ENCODE measurements around the gene AGPAT3.

AGPAT3 gene

DNA sequence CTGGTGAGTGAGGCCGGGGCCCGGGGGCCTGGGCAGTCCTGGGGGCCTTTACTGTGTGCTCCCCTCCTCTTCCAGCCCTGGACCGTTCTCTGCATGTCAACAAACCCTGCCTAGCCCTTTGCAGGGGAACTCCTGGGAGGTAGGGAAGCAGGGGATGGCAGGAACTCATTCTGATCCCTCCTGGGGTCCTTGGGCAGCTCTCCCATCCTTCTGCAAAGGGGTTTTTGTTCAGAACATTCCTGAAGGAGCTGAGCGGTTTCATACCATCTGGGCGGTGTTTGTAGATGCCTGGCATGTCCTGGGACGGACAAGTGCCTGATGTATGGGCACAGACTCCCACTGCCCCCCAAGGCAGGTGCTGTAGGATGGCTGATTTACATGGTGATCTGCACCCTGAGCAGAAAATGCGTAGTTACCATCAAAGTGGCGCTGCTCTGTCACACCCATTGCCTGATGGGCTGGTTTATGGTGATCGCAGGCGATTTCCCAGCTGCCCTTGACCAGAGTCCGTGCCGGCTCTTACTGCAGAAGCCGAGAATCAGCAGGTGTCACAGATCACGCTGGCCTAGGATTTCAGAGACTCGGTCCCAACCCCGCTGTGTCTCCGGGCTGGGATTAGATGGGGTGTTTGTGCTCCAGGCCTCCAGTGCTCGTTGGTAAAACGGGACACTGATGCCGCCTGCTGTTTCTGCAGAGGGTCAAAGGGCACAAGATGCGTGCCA lies 75.5 kb downstream of the AGPAT3 start:
- no peak for DNase-seq

DNA sequence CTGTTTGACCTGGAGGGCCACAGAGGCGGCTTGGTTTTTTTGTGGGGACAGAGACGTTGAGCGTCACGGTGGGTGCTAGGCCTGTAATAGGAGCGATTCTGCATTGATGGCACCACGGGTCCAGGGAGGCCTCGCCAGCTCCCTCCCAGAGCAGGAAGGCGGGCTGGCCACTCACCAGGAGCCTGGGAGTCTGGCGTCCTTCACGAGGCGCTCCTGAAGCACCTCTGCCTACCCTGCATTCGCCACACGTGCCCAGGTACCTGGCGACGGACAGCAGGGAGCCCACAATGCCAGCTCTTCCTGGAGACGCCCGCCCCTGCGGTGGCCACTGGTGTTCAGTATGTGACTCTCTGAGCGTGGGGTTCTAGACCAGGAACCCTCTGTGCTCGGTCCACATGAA lies 77.2 kb downstream of the AGPAT3 start:
- DNase-seq = no peak

DNA sequence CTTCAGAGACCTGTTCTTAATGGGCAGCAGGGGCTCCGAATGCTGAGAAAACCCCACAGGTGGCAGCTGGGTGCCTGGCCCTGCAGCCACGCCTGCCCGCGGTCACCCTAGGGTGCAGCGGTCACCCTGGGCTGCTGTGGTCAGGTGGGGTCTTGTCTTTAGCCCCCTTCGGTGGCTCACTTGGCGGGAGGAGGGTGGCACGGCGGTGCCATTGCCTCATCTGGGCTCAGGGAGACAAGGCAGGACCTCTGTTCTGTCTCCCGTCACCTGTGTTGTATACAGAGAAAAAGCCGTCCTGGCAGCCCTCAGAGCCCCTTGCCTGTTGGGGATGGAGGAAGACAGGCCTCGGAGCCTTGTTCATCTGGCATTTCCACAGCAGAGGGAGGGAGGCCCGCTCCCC lies 77.6 kb downstream of the AGPAT3 start:
- DNase-seq = no peak

DNA sequence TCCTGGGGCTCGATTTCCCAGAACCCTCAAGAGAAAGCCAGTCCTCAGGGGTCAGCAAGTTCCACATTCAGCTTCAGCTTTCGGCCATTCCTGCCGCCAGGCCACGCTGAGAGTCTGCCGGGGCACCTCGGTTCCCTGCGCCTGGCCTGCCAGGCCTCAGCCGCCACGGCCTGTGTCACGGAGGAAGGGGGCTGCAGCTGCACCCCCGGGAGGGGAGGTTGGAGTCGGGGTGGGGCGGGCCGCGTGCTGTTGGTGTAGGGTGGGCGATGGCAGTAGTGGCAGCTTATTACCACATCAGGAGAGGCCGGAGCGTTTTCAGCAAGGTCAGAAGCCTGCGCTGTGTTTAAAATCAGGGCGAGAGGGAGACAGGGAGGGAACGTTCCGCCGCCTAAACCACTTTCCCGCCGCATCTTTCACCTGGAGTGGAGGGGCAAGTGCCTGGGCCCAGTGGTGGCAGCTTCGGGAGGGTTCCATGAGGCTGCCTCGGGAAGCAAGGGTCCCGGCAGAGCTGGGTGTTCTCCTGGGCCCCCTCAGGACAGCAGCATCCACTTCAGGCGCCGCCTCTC lies 78.6 kb downstream of the AGPAT3 start:
- DNase-seq = no peak

DNA sequence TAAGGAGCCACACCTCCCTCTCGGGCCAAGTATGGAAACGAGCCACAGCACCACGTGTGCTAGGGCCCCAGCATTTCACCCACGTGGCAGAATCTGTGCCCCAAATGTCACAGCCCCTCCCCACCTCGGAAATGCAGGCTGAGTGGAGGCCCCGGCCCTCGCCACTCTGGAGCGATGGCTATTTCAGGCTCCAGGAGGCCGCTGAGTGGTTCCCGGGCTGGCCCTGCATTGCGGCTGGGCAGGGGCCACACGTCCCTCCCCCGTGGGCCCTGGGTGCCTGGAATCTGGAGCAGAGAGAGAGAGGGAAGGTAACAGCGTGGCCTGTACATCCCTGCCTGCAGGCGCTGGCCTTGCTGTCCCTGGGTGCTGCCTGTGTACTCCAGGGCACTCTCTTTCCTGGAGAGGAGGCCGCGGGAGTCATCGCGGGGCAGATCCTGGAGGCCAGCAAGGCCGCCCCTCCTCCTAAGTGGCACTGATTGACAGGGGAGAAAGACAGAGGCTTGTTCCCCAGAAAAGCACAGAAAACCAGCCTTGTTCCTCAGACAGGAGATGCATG lies 79.1 kb downstream of the AGPAT3 start:
- no peak for DNase-seq

DNA sequence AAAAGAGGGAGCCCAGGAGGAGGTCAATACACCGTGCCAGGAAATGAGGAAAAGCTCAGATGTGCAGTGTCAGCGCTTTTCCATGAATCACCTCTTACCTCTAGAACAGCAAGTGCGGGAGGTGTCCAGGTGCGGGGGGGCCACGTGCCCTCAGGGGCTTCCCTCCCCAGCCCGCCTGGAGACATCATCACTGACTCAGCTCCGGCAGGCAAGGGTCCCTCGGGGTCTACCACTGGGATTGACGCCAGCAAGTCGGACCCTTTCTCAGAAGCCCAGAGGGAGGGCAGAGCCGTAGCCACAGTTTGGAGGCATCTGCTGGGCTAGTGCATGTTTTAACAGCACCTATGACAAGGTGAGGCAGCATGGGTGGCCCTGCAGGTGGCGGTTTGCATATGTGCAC lies 79.7 kb downstream of the AGPAT3 start:
- DNase-seq = no peak

DNA sequence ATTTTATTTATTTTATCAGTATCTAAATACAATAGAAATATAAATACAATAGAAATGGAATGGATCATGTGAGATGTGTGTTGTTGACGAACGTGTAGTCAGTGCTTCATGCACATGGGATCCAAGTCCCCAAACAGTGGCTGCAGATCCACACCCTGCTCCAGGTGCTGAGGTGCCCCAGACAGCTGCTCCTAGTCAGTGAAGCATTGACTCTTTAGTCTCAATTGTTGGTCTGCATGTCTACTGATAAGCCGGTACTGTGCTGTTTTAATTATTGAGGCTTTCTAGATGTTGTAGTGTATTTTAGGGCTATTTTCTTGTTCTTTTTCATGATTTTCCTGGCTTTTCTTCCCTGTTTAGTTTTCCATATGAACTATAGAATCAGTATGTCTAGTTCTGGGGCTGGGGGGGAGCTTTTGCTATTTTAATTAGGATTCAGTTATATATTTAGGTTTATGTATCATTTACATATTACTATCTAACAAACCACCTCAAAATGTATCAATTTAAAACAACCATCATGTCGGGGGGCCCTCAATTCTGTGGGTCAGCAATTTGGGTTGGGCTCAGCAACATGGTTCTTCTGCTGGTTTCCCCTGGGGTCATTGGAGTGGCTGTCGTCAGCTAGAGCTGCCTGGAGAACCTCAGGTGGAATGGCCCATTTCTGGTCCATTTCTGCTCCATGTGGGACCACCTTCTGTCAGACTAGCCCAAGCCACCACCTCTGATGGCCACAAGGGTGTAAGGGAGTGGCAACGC lies 83.9 kb downstream of the AGPAT3 start:
- DNase-seq = no peak

DNA sequence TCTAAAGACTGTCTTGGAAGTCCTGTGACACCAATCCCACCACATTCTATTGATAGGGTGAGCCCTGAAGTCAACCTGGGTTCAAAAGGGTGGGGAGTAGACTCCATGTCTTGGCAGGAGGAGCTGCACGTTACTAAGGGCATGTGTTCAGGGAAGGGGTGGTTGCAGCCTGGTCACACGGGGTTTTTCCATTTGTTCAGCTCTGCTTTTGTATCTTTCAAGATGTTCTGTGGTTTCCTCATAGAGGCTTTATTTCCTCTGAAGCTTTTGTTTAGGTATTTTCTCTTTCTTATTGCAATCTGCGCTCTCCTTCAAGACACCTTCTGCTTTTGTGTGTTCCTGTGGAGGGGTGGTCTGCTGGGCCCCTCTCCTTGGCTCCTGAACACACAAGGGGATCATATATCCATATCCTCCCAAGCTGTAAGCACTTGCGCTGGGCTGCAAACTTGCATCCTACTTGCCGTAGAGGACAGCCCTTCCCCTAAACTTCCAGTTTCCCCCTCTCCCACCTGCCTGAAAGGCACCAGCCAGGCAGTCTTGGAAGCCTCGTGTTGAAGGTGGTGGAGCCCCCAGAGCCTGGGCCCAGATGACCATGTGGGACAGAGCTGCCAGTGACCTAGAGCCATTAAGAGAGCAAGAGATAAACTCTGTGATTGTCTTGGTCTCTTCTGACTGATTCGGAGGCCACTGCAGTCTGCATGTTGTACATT lies 84.6 kb downstream of the AGPAT3 start:
- no peak for DNase-seq

DNA sequence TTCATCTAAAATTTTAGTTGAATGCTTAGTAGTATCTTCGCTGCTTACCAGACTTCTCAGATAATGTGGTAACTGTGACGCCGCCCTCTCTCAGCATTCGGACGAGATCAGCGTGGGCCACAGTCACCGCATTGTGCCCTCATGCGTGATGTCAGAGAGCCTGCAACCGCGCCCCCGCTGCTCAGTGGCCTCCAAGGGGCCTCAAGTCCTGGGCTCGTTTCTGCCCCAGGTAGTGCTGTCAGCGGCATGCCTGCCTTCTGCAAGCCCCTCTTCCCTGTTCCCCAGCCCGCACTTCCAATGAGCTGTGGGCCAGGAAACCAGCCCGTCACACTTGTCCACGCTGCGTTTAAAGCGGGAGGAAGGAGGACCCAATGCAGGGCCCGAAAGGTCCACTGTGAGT lies 85.5 kb downstream of the AGPAT3 start:
- no peak for DNase-seq

DNA sequence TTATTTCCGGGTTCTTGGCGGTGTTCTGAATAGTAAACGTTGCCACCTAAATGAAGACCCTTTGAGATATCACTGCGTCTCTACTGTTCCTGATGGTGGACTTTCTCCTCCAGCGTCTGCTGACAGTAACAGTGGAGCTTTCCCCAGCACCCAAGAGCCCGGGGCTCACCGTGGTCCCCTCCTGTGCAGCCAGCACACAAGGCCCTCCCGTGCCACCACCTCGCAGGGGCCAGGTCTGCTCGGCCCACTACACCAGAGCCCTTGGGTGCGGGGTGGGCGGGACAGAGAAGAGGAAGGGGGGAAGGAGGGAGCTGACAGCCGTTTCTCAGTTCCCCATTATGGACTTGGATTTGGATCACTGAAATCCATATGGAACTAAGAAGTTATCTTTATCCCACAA lies 85.9 kb downstream of the AGPAT3 start:
- no peak for DNase-seq

DNA sequence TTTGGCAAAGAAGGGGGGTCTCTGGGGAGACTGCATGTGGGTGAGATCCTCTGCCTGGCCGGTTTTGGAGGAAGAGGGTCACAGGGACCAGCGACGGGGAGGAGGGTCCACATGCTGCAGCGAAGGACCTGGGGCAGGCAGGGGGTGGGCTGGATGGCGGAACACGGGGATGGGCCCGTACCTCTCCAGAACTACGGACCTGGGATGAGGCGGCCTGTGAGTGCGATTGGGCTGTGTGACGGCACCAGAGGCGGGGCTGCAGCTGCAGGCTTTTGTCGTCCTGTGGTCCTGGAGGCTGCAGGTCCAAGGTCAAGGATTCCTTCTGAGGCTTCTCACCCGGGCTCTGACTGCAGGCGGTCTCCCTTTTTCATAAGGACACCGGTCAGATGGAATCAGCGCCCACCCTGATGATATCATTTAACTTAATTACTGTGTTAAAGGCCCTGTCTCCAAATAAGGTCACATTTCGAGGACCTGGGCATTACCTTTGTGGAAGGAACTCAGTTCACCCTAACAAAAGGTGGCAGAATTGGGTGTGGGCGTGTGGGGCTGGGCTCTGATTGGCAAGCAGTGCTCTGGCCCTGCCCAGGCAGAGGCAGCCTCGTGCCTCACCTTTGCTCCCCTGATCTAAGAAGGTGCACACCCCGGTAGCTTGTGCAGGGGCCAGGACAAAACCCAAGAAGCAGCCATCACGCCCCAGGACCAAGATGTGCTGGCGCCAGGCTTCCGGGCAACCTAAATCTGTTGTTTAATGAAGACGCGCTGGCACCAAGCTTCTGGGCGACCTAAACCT lies 87.1 kb downstream of the AGPAT3 start:
- no peak for DNase-seq

DNA sequence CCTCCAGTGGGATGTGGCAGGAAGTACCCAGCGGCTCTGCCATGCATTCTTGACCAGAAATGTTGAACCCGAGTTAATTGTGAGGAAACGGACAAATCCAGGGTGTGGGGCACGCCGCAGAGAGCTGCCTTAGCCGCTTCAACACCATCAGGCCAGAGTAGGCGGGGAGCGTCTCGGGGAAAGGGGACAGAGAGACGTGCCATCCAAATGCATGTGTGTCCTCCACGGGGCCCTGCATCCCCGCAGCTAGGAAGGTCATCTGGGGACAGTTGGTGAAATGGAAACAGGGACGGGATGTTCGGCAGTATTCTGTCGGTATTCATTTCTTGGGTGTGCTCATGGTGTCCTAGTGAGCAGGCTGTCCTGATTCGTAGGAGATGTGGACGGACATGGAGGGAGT lies 88.0 kb downstream of the AGPAT3 start:
- no peak for DNase-seq

DNA sequence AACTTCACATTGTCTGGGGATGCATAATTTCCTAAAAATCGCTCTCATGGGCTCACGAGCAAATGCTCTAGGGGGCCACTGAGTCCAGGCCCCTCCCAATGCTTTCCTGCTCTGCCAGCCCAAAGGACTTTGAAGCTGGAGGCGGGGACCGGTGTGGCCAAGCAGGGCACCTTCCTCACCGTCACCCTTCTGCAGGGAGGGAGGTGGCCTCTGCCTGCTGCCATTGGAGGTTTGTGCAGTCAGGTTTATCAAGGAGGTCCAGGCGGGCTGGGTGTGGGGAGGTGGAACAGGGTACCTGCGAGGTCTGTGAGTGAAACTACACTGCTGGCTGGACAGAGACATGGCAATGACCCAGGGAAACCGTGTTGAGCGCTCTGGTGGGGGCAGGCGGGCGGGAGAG lies 89.0 kb downstream of the AGPAT3 start:
- DNase-seq = no peak

DNA sequence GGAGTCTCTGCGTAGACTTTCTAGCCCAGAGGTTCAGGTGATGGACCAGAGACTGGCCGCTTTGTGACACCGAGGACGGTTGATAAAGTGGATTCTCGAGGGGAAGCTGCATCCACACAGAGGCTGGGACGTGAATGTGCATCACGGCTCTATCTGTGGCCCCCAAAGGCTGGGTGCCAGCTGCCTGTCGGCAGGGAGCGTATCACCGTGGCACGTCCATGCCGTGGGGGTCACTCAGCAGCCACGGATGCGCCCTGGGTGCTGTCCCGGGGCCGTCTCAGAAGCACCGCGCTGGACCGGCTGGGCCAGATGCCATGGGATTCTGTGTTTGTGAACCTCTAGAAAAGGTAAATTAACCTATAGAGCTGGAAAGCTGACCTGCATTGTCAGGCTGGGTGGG lies 89.9 kb downstream of the AGPAT3 start:
- DNase-seq = no peak

DNA sequence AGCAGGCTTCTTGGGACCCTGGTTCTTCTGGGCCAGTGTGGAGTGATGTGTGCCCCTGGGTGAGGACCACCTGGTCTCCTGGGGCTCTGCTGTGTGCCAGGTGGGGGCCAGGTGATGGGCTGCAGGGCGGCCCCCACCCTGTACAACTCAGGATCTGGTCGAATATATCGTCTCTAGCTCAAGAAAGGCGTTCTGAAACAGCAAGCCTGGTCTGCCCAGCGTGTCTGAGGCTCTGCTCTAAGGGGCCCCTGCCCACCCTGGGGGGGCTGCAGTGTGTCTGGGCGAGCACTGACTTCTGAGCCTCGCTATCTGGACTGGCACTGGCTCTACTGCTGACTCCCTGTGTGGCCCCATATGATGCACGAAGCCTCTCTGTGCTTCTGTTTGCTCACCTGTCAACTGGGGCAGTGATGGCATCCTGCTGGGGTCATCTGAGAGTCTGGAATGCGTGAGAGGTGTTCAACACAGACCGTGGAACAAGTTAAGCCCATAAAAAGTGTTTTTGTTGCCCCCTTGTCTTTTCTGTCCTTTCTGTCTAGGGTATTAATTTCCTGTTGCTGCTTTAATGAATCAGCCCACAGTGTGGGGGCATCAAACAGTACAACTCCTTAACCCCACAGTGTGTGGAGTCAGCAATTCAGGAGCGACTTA lies 91.1 kb downstream of the AGPAT3 start:
- DNase-seq = no peak

DNA sequence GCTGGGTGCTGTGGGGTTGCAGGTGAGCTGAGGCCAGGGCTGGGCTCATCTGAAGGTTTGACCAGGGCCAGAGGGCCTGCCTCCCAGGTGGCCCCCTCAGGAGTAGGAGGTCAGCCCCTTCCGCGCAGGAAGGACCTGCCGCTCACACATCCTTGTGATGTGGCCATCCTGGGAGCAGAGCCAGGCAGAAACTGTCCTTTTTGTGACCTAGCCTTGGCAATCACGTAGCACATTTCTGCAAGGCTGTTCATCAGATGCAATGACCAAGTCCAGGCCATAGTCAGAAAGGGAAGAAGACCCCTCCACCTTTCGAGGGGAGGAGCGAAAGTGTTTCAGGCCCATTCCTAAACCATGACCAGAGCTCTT lies 91.6 kb downstream of the AGPAT3 start:
- no peak for DNase-seq

DNA sequence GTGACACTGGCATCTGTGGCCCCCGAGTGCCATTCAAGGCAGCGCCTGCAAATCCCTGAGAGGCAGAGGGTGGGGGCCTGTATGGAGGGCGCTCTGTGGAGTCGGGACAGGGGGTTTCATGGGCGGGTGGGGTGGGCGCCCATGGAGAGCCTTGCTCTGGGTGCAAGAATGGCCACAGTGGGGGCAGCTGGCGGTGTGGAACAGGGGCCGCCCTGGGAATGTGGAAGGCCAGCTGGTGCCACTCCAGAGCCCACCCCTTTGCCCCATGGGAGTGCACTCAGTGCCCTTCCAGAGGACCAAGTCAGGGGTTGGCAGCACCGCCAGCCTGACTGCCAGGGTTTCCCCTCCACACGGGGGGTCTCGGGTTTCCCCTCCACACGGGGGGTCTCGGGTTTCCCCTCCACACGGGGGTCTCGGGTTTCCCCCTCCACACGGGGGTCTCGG lies 92.1 kb downstream of the AGPAT3 start:
- DNase-seq = no peak

DNA sequence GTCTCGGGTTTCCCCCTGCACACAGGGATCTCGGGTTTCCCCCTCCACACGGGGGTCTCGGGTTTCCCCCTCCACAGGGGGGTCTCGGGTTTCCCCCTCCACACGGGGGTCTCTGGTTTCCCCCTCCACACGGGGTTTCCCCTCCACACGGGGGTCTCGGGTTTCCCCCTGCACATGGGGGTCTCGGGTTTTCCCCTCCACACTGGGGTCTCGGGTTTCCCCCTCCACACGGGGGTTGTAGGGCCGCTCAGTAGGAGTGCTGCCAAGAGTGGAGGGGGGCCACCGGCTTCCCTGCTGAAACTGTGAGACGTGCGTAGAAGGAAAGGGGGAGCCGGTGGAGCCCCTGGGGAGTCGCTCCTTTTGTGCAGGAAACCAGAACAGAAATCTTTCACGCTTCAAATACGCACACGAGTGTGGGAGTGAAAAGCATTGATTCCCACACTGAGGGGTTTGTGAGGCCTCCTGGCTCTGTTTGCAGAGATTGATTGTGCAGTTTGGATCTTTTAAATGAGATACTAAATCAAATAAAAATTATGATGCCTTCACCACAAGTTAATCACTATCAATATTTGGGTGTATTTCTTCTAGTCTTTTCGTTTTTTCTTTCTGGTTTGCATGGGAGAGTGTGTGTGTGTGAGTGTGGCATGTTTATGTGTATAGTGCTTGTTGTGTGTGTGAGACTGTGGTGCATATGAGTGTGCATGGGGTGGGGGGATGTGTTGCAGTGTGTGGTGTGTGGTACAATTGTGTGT lies 92.8 kb downstream of the AGPAT3 start:
- DNase-seq = no peak

DNA sequence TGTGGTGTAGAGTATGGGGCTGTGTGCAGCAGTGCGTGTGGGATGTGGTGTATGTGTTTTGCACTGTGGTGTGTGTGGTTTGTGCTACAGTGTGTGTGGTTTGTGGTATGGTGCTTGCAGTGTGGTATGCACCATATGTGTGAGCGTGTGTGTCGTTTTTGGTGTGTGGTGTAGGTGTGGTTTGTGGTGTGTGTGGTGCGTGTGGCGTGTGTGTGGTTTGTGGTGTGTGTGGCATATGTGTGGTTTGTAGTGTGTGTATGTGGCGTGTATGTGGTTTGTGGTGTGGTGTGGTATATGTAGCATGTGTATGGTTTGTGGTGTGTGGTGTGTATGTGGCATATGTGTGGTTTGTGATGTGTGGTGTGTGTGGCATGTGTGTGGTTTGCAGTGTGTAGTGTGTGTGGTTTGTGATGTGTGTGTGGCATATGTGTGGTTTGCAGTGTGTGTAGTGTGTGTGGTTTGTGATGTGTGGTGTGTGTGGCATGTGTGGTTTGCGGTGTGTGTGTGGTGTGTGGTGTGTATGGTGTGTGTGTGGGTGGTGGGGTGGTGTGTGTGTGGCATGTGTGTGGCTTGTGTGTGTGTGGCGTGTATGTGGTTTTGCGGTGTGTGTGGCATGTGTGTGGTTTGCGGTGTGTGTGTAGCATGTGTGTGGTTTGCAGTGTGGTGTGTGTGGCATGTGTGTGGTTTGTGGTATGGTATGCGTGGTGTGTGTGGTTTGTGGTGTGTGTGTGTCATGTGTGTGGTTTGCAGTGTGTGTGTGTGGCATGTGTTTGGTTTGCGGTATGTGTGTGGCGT lies 93.5 kb downstream of the AGPAT3 start:
- DNase-seq = no peak
